Measurements from ENCODE around the gene EEF2KMT. TPM values are rescaled to one million over a fixed set of nuclear protein-coding genes. Genes with fewer than 3 reads are reported as not detected.
"Not testable (repeated sequence)": the region's sequence is repeated elsewhere in the genome, so short reads cannot be mapped to it uniquely, and the experiment has no call there.

EEF2KMT gene
- polyA plus RNA-seq, 1 donor (not counting 4 experiments of a cell fraction or from before 2014, with no cell fraction given), result 7.6 TPM

DNA sequence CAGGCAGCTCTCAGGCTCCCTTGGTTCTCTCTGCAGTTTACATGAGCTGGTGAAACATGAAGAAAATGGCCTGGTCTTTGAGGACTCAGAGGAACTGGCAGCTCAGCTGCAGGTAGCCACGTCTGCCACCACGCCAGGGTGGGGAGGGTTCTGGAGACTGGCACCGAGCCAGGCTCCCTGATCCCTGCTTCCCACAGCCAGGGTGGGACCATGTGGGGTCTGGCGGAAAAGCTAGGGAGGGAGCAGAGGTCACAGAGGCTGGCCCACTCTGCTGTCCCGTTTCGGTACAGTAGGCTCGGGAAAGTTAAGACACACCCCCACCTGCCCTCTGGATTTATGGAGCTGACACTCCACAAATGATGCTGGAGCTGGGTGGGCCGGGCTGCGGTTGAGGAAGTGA, 13.9 kb downstream of the EEF2KMT start:
- H3K79me2 ChIP-seq (ENCODE audit: control insufficient read depth, insufficient read depth, low read length); dilution Hi-C loops (cut with MboI; ENCODE audit: extremely low pct_ligation_motif_present, low sequenced_read_pairs); H3K9ac ChIP-seq (ENCODE audit: control insufficient read depth, extremely low read depth, insufficient read depth, low read length); H3K9me3 ChIP-seq (ENCODE audit: control insufficient read depth, low read depth, low read length); H3K27ac ChIP-seq (ENCODE audit: control insufficient read depth, insufficient read depth, low read length); H4K20me1 ChIP-seq (ENCODE audit: control insufficient read depth, extremely low read depth, insufficient read depth, low read length); H3K4me3 ChIP-seq (ENCODE audit: control insufficient read depth in 2 of 3, extremely low read depth in 1 of 3, insufficient read depth in 2 of 3, low read depth in 1 of 3, low read length in 3 of 3); H3K4me1 ChIP-seq (ENCODE audit: control insufficient read depth, extremely low read depth, insufficient read depth, low read length); H3K4me2 ChIP-seq (ENCODE audit: control insufficient read depth, extremely low read depth, insufficient read depth, low read depth, low read length); H3K27me3 ChIP-seq (ENCODE audit: control insufficient read depth, extremely low read depth, insufficient read depth, low read length); FAIRE-seq; H3K36me3 ChIP-seq (ENCODE audit: control insufficient read depth in 2 of 2, extremely low read depth in 1 of 2, insufficient read depth in 2 of 2, low read length in 2 of 2); H3K9me1 ChIP-seq (ENCODE audit: control insufficient read depth, extremely low read depth, insufficient read depth, low read length); DNase-seq (ENCODE audit: low read depth, low spot score); H2AFZ ChIP-seq (ENCODE audit: control insufficient read depth, low read length): not testable (repeated sequence)

DNA sequence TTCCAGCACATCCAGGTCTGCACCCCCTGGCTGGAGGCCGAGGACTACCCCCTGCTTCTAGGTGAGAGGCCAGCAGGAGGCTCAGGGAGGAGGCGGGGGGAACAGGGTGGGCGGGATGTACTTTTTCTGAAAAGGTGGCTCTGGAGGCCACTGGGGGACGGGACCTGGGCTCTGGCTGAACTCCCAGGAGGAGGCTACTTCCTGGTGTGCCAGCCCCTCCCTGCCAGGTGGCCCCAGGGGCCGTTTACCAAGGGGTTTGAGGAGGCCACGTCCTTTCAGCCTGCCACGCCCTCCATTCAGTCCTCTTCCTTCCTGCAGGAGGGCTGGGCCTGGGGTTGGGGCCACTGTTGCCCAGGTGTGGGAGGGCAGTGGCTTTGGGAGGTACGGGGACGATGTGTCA, 16.6 kb downstream of the EEF2KMT start:
- dilution Hi-C loops (cut with MboI; ENCODE audit: extremely low pct_ligation_motif_present, low sequenced_read_pairs); H3K9me3 ChIP-seq (ENCODE audit: control insufficient read depth, low read depth, low read length); FAIRE-seq: not testable (repeated sequence)

DNA sequence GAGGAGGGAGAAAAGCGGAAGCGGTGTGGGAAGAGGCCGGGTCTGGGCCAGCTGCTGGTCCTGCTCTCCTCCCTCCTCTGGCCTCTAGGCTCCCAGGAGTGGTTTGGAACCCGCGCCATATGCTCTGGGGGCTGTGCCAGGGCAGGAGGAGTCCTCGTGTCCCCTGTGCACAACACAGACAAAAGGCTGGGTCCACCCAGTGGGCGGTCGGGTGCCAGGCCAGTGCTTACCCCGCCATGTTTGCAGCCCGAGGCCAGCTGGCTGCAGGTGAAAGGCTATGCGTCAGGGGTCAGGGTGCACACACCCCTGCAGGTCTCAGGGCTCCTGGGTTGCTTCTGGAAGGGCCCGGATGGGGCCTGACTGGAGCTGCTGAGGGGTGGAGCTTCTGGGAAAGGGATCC, 17.1 kb downstream of the EEF2KMT start:
- H4K20me1 ChIP-seq (ENCODE audit: control insufficient read depth, extremely low read depth, insufficient read depth, low read length); H3K4me3 ChIP-seq (ENCODE audit: control insufficient read depth in 2 of 3, extremely low read depth in 1 of 3, insufficient read depth in 2 of 3, low read depth in 1 of 3, low read length in 3 of 3); H3K9me1 ChIP-seq (ENCODE audit: control insufficient read depth, extremely low read depth, insufficient read depth, low read length); H3K9ac ChIP-seq (ENCODE audit: control insufficient read depth, extremely low read depth, insufficient read depth, low read length); H2AFZ ChIP-seq (ENCODE audit: control insufficient read depth, low read length); H3K27me3 ChIP-seq (ENCODE audit: control insufficient read depth, extremely low read depth, insufficient read depth, low read length); H3K27ac ChIP-seq (ENCODE audit: control insufficient read depth, insufficient read depth, low read length); FAIRE-seq; H3K79me2 ChIP-seq (ENCODE audit: control insufficient read depth, insufficient read depth, low read length); H3K4me1 ChIP-seq (ENCODE audit: control insufficient read depth, extremely low read depth, insufficient read depth, low read length); dilution Hi-C loops (cut with MboI; ENCODE audit: extremely low pct_ligation_motif_present, low sequenced_read_pairs); H3K9me3 ChIP-seq (ENCODE audit: control insufficient read depth, low read depth, low read length); H3K4me2 ChIP-seq (ENCODE audit: control insufficient read depth, extremely low read depth, insufficient read depth, low read depth, low read length); DNase-seq (ENCODE audit: low read depth, low spot score): not testable (repeated sequence)
- peaks cover 14 to 15% of the 10 kb centered on the region in 2 experiments for H3K36me3 ChIP-seq (ENCODE audit: control insufficient read depth in 2 of 2, extremely low read depth in 1 of 2, insufficient read depth in 2 of 2, low read length in 2 of 2)

More for the DNA sequence above, 16.6 kb downstream of the EEF2KMT start:
- not testable (repeated sequence) for H3K4me1 ChIP-seq (ENCODE audit: control insufficient read depth, extremely low read depth, insufficient read depth, low read length); H4K20me1 ChIP-seq (ENCODE audit: control insufficient read depth, extremely low read depth, insufficient read depth, low read length); H3K4me3 ChIP-seq (ENCODE audit: control insufficient read depth in 2 of 3, extremely low read depth in 1 of 3, insufficient read depth in 2 of 3, low read depth in 1 of 3, low read length in 3 of 3); H3K9me1 ChIP-seq (ENCODE audit: control insufficient read depth, extremely low read depth, insufficient read depth, low read length); H2AFZ ChIP-seq (ENCODE audit: control insufficient read depth, low read length); DNase-seq (ENCODE audit: low read depth, low spot score); H3K4me2 ChIP-seq (ENCODE audit: control insufficient read depth, extremely low read depth, insufficient read depth, low read depth, low read length); H3K27me3 ChIP-seq (ENCODE audit: control insufficient read depth, extremely low read depth, insufficient read depth, low read length); H3K27ac ChIP-seq (ENCODE audit: control insufficient read depth, insufficient read depth, low read length); H3K79me2 ChIP-seq (ENCODE audit: control insufficient read depth, insufficient read depth, low read length); H3K9ac ChIP-seq (ENCODE audit: control insufficient read depth, extremely low read depth, insufficient read depth, low read length)
- H3K36me3 ChIP-seq (ENCODE audit: control insufficient read depth in 2 of 2, extremely low read depth in 1 of 2, insufficient read depth in 2 of 2, low read length in 2 of 2), result peaks cover 9 to 10% of the 10 kb centered on the region in 2 experiments
